ENCODE results near the gene ADARB2. TPM values are rescaled to one million over a fixed set of nuclear protein-coding genes. Genes with fewer than 3 reads are reported as not detected.

The ADARB2 gene
- total and polyA plus RNA-seq, 8 donors, result 0.34 to 24.7 (median 3.2) TPM

- no peak for ATAC-seq
- no peaks in the 10 kb centered on the region for H3K36me3 ChIP-seq
Measured at GRCh38 chr10:1182280-1183032, 554.9 kb downstream of the ADARB2 start.

GRCh38 chr10:1180836-1181235, 556.5 kb downstream of the ADARB2 start:
- H3K4me1 ChIP-seq, result no peaks in the 10 kb centered on the region
- 78 to 86% methylated on average over 11 of the region's 11 CpGs for WGBS, 2 donors
- ATAC-seq, result no peak
- no peak for TF ChIP-seq CTCF (IDR thresholded peaks at IDR 0.05)
- H3K4me3 ChIP-seq, result no peak overlapping the region
- peak in 1 of 6 donors; percentile 7 for DNase-seq
- intact Hi-C loops (cut with DNase I), result no loop called here
- H3K27me3 ChIP-seq, result no peaks in the 10 kb centered on the region
- H3K27ac ChIP-seq, result no peak overlapping the region
- FAIRE-seq, result no peak
- no peaks in the 10 kb centered on the region for H3K36me3 ChIP-seq
- H3K9me3 ChIP-seq, result no peaks in the 10 kb centered on the region

More at GRCh38 chr10:1182280-1183032, 554.9 kb downstream of the ADARB2 start:
- DNase-seq (peak in 1 of 6 donors; percentile 28), FAIRE-seq (no peak)
- Histone ChIP-seq H3K4me3 (no peak overlapping the region), H3K27me3 (no peaks in the 10 kb centered on the region), H3K9me3 (no peaks in the 10 kb centered on the region), H3K4me1 (no peaks in the 10 kb centered on the region), H3K27ac (no peak overlapping the region)
- intact Hi-C loops (cut with DNase I), result no loop called here
- TF ChIP-seq CTCF (IDR thresholded peaks at IDR 0.05), result no peak
- 73 to 82% methylated on average over 30 of the region's 30 CpGs for WGBS, 2 donors

- intact Hi-C loops (cut with DNase I), result no loop called here
- no peak for TF ChIP-seq CTCF (IDR thresholded peaks at IDR 0.05)
- no peaks in the 10 kb centered on the region for H3K27me3 ChIP-seq
- ATAC-seq (no peak), FAIRE-seq (no peak), DNase-seq (peak in 1 of 6 donors; percentile 36)
- no peak overlapping the region for H3K27ac ChIP-seq
- H3K36me3 ChIP-seq, result no peaks in the 10 kb centered on the region
- 68 to 74% methylated on average over 13 to 16 of the region's 16 CpGs for WGBS, 2 donors
- no peak overlapping the region for H3K4me3 ChIP-seq
- H3K4me1 ChIP-seq, result no peaks in the 10 kb centered on the region
- H3K9me3 ChIP-seq, result no peaks in the 10 kb centered on the region
Measured at GRCh38 chr10:1180071-1180730, 557.1 kb downstream of the ADARB2 start.

- H3K27ac ChIP-seq, result no peak overlapping the region
- FAIRE-seq (no peak), ATAC-seq (no peak), DNase-seq (peak in 1 of 6 donors; percentile 31)
- H3K36me3 ChIP-seq, result no peaks in the 10 kb centered on the region
- no peaks in the 10 kb centered on the region for H3K9me3 ChIP-seq
- 84 to 87% methylated on average over 20 of the region's 20 CpGs for WGBS, 2 donors
- H3K4me3 ChIP-seq, result no peak overlapping the region
- H3K4me1 ChIP-seq, result no peaks in the 10 kb centered on the region
- TF ChIP-seq CTCF (IDR thresholded peaks at IDR 0.05), result no peak
- no peaks in the 10 kb centered on the region for H3K27me3 ChIP-seq
- intact Hi-C loops (cut with DNase I), result no loop called here
Measured at GRCh38 chr10:1179346-1180070, 557.8 kb downstream of the ADARB2 start.
